Epithelial cell of prostate (primary cell): Measurements from ENCODE around the gene ANXA11.
A peak's percentile ranks its signal among the peaks of the same experiment; 100 is the strongest.

Experiments
- DNase-seq: peaks from one replicate; pipeline ENCODE4 v3.0.0-alpha.2; 2011; ENCODE audit warnings: low read depth, low spot score
- H3K27ac ChIP-seq: fragments of 450-650 bp; 2 replicates; pipeline ENCODE4 v1.5.1; 2017; ENCODE audit warnings: mild to moderate bottlenecking

Gene ANXA11

GRCh38 chr10:80168679-80169380 lies 36.5 kb downstream of the ANXA11 start:
- DNase-seq: no peak
- H3K27ac ChIP-seq: no peak overlapping the region

- no peak for DNase-seq
- H3K27ac ChIP-seq: no peak overlapping the region
These were observed 37.2 kb downstream of the ANXA11 start for GRCh38 chr10:80168162-80168511.

- DNase-seq: no peak
- no peak overlapping the region for H3K27ac ChIP-seq
These were observed 37.7 kb downstream of the ANXA11 start for GRCh38 chr10:80167471-80168161.

- DNase-seq: no peak
- peak overlapping the region; percentile 1 for H3K27ac ChIP-seq
These were observed 38.5 kb downstream of the ANXA11 start for GRCh38 chr10:80166581-80167470.

GRCh38 chr10:80165173-80165572 lies 40.2 kb downstream of the ANXA11 start:
- H3K27ac ChIP-seq: peak overlapping the region; percentile 1
- no peak for DNase-seq

- no peak for DNase-seq
- no peak overlapping the region for H3K27ac ChIP-seq
These were observed 40.7 kb downstream of the ANXA11 start for GRCh38 chr10:80164596-80164995.

- H3K27ac ChIP-seq: no peak overlapping the region
- DNase-seq: no peak
These were observed 41.5 kb downstream of the ANXA11 start for GRCh38 chr10:80163741-80164341.

- DNase-seq: no peak
- no peak overlapping the region for H3K27ac ChIP-seq
These were observed 43.8 kb downstream of the ANXA11 start for GRCh38 chr10:80161321-80162083.

GRCh38 chr10:80160361-80161320 lies 44.7 kb downstream of the ANXA11 start:
- DNase-seq: no peak
- no peak overlapping the region for H3K27ac ChIP-seq

GRCh38 chr10:80159166-80159873 lies 46.0 kb downstream of the ANXA11 start:
- no peak for DNase-seq
- H3K27ac ChIP-seq: no peak overlapping the region

GRCh38 chr10:80158598-80159127 lies 46.7 kb downstream of the ANXA11 start:
- DNase-seq: peak; percentile 69
- no peak overlapping the region for H3K27ac ChIP-seq

- no peak overlapping the region for H3K27ac ChIP-seq
These were observed 47.2 kb downstream of the ANXA11 start for GRCh38 chr10:80158126-80158525.

GRCh38 chr10:80157561-80157960 lies 47.8 kb downstream of the ANXA11 start:
- no peak for DNase-seq
- no peak overlapping the region for H3K27ac ChIP-seq

More at GRCh38 chr10:80158126-80158525, 47.2 kb downstream of the ANXA11 start:
- no peak for DNase-seq

GRCh38 chr10:80156216-80156615 lies 49.1 kb downstream of the ANXA11 start:
- DNase-seq: no peak
- H3K27ac ChIP-seq: peak overlapping the region; percentile 75

GRCh38 chr10:80155696-80156215 lies 49.6 kb downstream of the ANXA11 start:
- H3K27ac ChIP-seq: peak overlapping the region; percentile 75
- no peak for DNase-seq

GRCh38 chr10:80154978-80155695 lies 50.2 kb downstream of the ANXA11 start:
- DNase-seq: peak; percentile 69
- peak overlapping the region; percentile 75 for H3K27ac ChIP-seq

GRCh38 chr10:80154626-80154977 lies 50.7 kb downstream of the ANXA11 start:
- peak overlapping the region; percentile 75 for H3K27ac ChIP-seq
- DNase-seq: no peak
